ENCODE results near the gene SLC16A2.
"Not testable (repeated sequence)": the region's sequence is repeated elsewhere in the genome, so short reads cannot be mapped to it uniquely, and the experiment has no call there.

The SLC16A2 gene

DNA sequence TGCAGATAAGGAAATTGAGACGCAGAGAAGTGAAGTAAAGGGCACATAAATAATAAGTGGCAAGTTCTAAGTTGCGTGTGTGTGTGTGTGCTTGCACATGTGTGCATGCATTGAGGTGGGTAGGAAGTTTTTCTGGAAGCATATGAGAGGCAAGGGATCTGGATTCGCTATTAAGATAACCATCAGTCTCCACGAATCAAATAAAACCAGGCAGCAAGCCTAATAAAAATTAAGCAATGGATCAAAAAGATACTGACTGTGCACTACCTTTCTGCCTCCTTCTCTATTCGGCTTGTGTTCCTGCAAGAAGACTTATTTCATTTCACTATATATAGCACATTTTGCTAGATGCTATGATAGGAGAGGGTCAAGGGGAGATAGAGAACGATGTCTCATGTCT, 23.8 kb downstream of the SLC16A2 start:
- in situ Hi-C loops (cut with MboI; ENCODE audit: low sequenced_read_pairs) = no loop called here

GRCh38 chrX:74446876-74447275, 25.6 kb downstream of the SLC16A2 start:
- in situ Hi-C loops (cut with MboI; ENCODE audit: low sequenced_read_pairs) = no loop called here

DNA sequence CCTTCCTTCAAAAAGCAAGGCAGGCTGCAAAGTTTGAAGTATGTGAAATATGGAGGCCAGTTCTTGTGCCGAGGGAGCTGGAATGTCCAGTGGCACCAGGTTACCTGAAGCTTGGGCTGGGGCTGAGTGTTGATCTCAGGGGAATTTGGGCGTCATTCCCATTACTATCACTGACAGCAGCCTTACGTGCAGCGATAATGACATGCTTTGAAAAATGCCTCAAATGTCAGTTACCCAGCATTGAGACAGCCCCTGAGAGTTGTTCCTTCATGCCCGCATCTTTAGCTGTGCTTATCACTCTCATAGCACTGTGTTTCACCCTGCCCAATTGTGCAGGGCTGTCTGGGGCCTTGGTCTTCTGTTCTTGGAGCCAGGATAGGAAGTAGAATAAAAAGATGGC, 27.4 kb downstream of the SLC16A2 start:
- in situ Hi-C loops (cut with MboI; ENCODE audit: low sequenced_read_pairs) = no loop called here

GRCh38 chrX:74449322-74449936, 28.1 kb downstream of the SLC16A2 start:
- in situ Hi-C loops (cut with MboI; ENCODE audit: low sequenced_read_pairs) = no loop called here

DNA sequence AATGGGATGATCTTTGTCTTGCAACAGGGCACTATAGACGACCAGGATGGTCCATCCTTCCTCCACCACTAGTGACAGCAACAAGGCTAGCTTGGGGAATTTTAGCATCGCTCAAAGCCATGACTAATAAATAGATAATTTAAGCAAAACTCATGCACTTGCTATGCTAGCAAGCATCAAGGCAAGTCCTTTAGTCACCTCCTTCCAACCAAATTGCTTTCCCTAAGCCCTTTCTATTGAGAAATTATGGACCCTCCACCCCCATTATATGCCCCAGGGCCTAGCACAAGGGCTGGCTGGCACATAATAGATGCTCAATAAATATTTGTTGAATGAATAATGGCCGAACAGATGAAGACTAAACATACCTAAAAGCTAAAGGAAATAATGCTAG, 28.6 kb downstream of the SLC16A2 start:
- in situ Hi-C loops (cut with MboI; ENCODE audit: low sequenced_read_pairs) = no loop called here

DNA sequence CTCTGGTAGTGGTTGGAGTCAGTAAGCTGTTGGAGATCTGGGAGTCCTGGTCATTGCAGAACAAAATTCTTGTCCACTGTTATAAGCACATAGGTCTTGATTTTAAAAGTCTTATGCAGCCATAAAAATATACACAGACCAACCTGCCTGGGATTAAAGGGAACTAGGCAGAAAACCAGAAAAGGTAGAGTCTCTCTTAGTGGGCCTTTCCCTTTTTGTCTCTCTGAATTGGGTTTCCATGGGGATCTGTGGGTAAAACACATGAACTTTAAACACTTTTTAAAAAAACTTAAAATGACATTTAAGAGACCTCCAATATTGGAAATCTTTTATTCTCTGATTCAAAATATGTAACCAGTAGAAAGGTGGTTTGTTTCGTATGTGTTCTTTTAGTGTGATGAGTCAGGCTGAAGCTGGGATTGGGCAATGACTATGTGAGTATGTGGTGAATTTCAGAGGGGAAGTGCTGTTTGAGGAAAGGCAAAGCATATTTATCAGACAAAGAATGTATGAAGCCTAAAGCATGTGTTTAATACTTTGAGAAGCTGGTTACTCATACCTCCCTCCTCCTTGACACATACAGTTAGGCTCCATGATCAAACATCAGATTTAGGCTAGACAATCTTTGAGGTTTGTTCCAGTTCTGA, 29.6 kb downstream of the SLC16A2 start:
- in situ Hi-C loops (cut with MboI; ENCODE audit: low sequenced_read_pairs) = no loop called here

- in situ Hi-C loops (cut with MboI; ENCODE audit: low sequenced_read_pairs) = no loop called here
These were observed 30.3 kb downstream of the SLC16A2 start for GRCh38 chrX:74451450-74452198.

DNA sequence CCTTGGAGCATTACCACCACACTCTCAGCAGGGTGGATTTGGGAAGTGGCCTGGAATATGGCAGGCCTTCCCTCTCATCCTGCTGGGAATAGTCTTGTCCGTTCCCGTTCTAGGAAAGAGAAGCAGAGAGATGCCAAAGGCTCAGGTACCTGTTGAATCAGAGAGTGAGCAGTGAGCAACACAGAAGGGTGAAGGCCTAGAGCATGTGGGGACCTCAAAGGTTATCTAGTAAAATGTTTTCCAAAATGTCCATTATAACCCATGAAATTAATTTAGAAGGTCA, 30.8 kb downstream of the SLC16A2 start:
- in situ Hi-C loops (cut with MboI; ENCODE audit: low sequenced_read_pairs) = no loop called here

DNA sequence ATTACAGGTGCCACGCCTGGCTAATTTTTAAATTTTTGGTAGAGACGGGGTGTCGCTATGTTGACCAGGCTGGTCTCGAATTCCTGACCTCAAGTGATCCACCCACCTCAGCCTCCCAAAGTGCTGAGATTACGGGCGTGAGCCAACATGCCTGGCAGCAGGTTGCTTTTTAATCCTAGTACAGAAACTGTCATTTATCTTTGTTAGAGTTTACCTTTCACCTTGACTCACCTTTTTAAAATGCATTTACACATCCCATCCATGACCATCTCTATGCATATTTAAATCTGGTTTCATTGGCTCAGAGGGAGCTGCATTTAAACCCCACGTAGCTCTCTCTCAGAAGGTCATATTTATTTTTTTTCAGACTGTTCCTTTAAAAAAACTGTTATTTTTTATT, 31.9 kb downstream of the SLC16A2 start:
- in situ Hi-C loops (cut with MboI; ENCODE audit: low sequenced_read_pairs) = no loop called here

DNA sequence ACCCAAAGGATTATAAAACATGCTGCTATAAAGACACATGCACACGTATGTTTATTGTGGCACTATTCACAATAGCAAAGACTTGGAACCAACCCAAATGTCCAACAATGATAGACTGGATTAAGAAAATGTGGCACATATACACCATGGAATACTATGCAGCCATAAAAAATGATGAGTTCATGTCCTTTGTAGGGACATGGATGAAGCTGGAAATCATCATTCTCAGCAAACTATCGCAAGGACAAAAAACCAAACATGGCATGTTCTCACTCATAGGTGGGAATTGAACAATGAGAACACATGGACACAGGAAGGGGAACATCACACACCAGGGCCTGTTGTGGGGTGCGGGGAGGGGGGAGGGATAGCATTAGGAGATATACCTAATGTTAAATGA, 32.9 kb downstream of the SLC16A2 start:
- in situ Hi-C loops (cut with MboI; ENCODE audit: low sequenced_read_pairs) = not testable (repeated sequence)

DNA sequence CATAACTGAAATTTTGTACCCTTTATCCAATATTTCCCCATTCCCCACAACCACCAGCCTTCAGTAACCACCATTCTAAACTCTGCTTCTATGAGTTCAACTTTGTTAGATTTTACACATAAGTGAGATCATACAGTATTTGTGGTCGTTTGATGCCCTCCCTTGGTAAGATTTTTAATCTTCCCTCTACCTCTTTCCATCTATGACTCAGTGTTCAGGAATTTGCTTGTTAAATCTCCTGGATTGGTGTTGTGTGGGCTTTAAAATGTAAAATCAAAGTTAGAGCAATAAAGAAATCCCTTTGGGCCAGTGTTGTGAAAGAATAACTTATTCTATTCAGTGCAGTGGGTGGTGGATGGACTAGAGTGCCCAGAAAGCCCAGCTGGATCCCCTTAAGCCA, 37.4 kb downstream of the SLC16A2 start:
- in situ Hi-C loops (cut with MboI; ENCODE audit: low sequenced_read_pairs) = no loop called here

GRCh38 chrX:74461384-74461783, 40.1 kb downstream of the SLC16A2 start:
- in situ Hi-C loops (cut with MboI; ENCODE audit: low sequenced_read_pairs) = no loop called here

- in situ Hi-C loops (cut with MboI; ENCODE audit: low sequenced_read_pairs) = no loop called here
These were observed 43.4 kb downstream of the SLC16A2 start for GRCh38 chrX:74464722-74465121.

DNA sequence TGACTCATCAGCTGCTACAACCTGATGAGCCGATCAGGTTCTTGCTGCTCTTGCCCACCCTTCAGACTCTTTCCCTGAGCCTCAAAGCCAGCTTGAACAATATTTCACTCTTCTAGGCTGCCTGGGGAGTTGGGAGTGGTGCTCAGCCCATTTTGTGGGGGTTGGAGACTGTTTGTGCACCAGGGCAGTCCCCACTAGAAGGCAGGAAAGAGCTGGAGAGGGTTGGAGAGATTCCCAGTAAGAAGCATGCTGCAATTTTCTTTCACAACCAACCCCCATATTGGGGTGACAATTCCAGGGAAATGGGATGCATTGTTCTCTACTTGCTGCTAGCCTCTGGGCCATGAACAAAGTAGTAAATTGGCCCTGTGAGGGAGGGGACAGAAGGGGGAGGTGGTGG, 44.1 kb downstream of the SLC16A2 start:
- in situ Hi-C loops (cut with MboI; ENCODE audit: low sequenced_read_pairs) = no loop called here

GRCh38 chrX:74467656-74468055, 46.4 kb downstream of the SLC16A2 start:
- in situ Hi-C loops (cut with MboI; ENCODE audit: low sequenced_read_pairs) = no loop called here

DNA sequence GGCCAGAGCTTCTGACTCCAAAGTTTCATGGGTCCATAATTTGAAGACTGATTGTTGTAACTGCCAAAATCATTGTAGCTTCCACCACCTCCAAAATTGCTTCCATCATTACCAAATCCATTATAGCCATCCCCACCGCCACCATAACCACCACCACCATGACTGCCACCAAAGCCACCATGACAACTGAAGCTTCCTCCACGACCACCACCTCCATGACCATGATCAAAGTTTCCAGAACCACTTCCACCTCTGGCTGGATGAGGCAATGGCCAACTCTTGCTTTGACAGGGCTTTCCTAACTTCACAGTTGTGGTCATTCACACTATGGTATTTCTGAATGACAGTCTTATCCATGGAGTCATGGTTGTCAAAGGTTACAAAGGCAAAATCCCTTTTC, 51.8 kb downstream of the SLC16A2 start:
- in situ Hi-C loops (cut with MboI; ENCODE audit: low sequenced_read_pairs) = not testable (repeated sequence)

- in situ Hi-C loops (cut with MboI; ENCODE audit: low sequenced_read_pairs) = no loop called here
These were observed 69.0 kb downstream of the SLC16A2 start for GRCh38 chrX:74490247-74490646.

- in situ Hi-C loops (cut with MboI; ENCODE audit: low sequenced_read_pairs) = no loop called here
These were observed 71.5 kb downstream of the SLC16A2 start for GRCh38 chrX:74492720-74493201.

DNA sequence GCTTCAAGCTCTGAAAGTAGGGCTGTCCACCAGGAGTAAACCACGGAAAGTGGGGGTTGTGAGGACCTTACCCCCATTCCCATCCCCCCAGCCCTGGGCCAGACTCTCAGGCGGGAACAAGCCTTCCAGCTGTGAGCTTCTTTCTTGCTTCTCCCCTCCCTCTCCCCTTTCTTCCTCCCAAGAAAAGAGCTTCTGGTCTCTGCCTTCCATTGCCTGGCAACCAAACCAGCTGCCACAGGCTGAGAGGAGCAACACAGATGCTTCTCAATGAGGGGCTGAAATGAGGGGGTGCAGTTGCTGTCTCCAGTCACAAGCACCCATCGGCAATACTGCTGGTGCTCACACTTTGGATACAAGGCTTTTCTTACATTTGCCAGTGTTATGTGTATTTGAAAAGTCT, 72.5 kb downstream of the SLC16A2 start:
- in situ Hi-C loops (cut with MboI; ENCODE audit: low sequenced_read_pairs) = no loop called here

- in situ Hi-C loops (cut with MboI; ENCODE audit: low sequenced_read_pairs) = no loop called here
These were observed 77.6 kb downstream of the SLC16A2 start for GRCh38 chrX:74498924-74499323.

GRCh38 chrX:74500067-74500466, 78.8 kb downstream of the SLC16A2 start:
- in situ Hi-C loops (cut with MboI; ENCODE audit: low sequenced_read_pairs) = no loop called here

- in situ Hi-C loops (cut with MboI; ENCODE audit: low sequenced_read_pairs) = no loop called here
These were observed 79.3 kb downstream of the SLC16A2 start for GRCh38 chrX:74500555-74500954.

All from HL-60/S4 (cell line).